ENCODE results near the gene SLC28A2.

GRCh38 chr15:45231132-45231531 lies 20.9 kb upstream of the SLC28A2 start:
- TF ChIP-seq, protein P1, sequence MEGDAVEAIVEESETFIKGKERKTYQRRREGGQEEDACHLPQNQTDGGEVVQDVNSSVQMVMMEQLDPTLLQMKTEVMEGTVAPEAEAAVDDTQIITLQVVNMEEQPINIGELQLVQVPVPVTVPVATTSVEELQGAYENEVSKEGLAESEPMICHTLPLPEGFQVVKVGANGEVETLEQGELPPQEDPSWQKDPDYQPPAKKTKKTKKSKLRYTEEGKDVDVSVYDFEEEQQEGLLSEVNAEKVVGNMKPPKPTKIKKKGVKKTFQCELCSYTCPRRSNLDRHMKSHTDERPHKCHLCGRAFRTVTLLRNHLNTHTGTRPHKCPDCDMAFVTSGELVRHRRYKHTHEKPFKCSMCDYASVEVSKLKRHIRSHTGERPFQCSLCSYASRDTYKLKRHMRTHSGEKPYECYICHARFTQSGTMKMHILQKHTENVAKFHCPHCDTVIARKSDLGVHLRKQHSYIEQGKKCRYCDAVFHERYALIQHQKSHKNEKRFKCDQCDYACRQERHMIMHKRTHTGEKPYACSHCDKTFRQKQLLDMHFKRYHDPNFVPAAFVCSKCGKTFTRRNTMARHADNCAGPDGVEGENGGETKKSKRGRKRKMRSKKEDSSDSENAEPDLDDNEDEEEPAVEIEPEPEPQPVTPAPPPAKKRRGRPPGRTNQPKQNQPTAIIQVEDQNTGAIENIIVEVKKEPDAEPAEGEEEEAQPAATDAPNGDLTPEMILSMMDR (IDR thresholded peaks at IDR 0.05) = no peak
- no peak for TF ChIP-seq EP300 (IDR thresholded peaks at IDR 0.05)
